ENCODE data around the gene TPRN. TPM values are rescaled to one million over a fixed set of nuclear protein-coding genes. Genes with fewer than 3 reads are reported as not detected.

Gene TPRN
- total RNA-seq, 1 experiment from 2014 or later: 23.0 TPM

- Histone ChIP-seq H3K9me3 (ENCODE audit: low read depth, low read length, poor library complexity, severe bottlenecking) (no peaks in the 10 kb centered on the region), H3K4me1 (ENCODE audit: insufficient read depth, low read length, poor library complexity, severe bottlenecking) (no peaks in the 10 kb centered on the region), H3K27me3 (replicated peaks; ENCODE audit: insufficient read depth, low read depth, low read length, poor library complexity) (no peaks in the 10 kb centered on the region), H3K36me3 (ENCODE audit: insufficient read depth, low read length, poor library complexity, severe bottlenecking) (no peaks in the 10 kb centered on the region), H3K4me3 (ENCODE audit: low read depth, low read length, poor library complexity, severe bottlenecking) (no peak overlapping the region), H3K27ac (ENCODE audit: low read depth, low read length, poor library complexity, severe bottlenecking) (no peak overlapping the region)
- POLR2A ChIA-PET (ENCODE audit: low non-redundant PET): no interaction called here
- intact Hi-C loops (cut with micrococcal nuclease; ENCODE audit: unreplicated experiment): no loop called here
- BruUV-seq (replicated peaks): no TSS peak
- no peak for DNase-seq (ENCODE audit: low spot score)
- no peak for TF ChIP-seq CTCF (conservative IDR thresholded peaks at IDR 0.05; ENCODE audit: low read depth, low read length)
- CTCF ChIA-PET: interaction anchor here (0.9 kb wide), 1 partner anchor 194 kb away, joined by 3 read pairs; no protein-coding TSS in a partner anchor
Measured at GRCh38 chr9:137228968-137229896, 28.7 kb upstream of the TPRN start.

- ChIA-PET CTCF (no interaction called here), POLR2A (ENCODE audit: low non-redundant PET) (no interaction called here)
- intact Hi-C loops (cut with micrococcal nuclease; ENCODE audit: unreplicated experiment): no loop called here
- no peak for DNase-seq (ENCODE audit: low spot score)
- no peak for TF ChIP-seq CTCF (conservative IDR thresholded peaks at IDR 0.05; ENCODE audit: low read depth, low read length)
- no peak for TF ChIP-seq EZH2 (IDR thresholded peaks at IDR 0.05; ENCODE audit: borderline replicate concordance, low read depth, low read length, poor library complexity, severe bottlenecking)
- no peak overlapping the region for H3K4me3 ChIP-seq (ENCODE audit: low read depth, low read length, poor library complexity, severe bottlenecking)
- H3K27ac ChIP-seq (ENCODE audit: low read depth, low read length, poor library complexity, severe bottlenecking): no peak overlapping the region
- no peaks in the 10 kb centered on the region for H3K27me3 ChIP-seq (replicated peaks; ENCODE audit: insufficient read depth, low read depth, low read length, poor library complexity)
- no TSS peak for BruUV-seq (replicated peaks)
- no peaks in the 10 kb centered on the region for H3K36me3 ChIP-seq (ENCODE audit: insufficient read depth, low read length, poor library complexity, severe bottlenecking)
- no peaks in the 10 kb centered on the region for H3K4me1 ChIP-seq (ENCODE audit: insufficient read depth, low read length, poor library complexity, severe bottlenecking)
- H3K9me3 ChIP-seq (ENCODE audit: low read depth, low read length, poor library complexity, severe bottlenecking): no peaks in the 10 kb centered on the region
Measured at GRCh38 chr9:137228506-137228967, 28.0 kb upstream of the TPRN start.

GRCh38 chr9:137227853-137228505, 27.4 kb upstream of the TPRN start:
- H3K4me1 ChIP-seq (ENCODE audit: insufficient read depth, low read length, poor library complexity, severe bottlenecking): peaks cover 2% of the 10 kb centered on the region
- CTCF ChIA-PET: interaction anchor here (1.0 to 1.8 kb wide), 4 partner anchors 9 to 181 kb away, joined by 3 to 10 read pairs (median 6); partner anchors contain the start of gene NPDC1
- no TSS peak for BruUV-seq (replicated peaks)
- DNase-seq (ENCODE audit: low spot score): no peak
- POLR2A ChIA-PET (ENCODE audit: low non-redundant PET): interaction anchor here (1.4 kb wide), 1 partner anchor 12 kb away, joined by 3 read pairs; no protein-coding TSS in a partner anchor
- no peaks in the 10 kb centered on the region for H3K27me3 ChIP-seq (replicated peaks; ENCODE audit: insufficient read depth, low read depth, low read length, poor library complexity)
- no peak overlapping the region for H3K4me3 ChIP-seq (ENCODE audit: low read depth, low read length, poor library complexity, severe bottlenecking)
- no peak overlapping the region for H3K27ac ChIP-seq (ENCODE audit: low read depth, low read length, poor library complexity, severe bottlenecking)
- H3K9me3 ChIP-seq (ENCODE audit: low read depth, low read length, poor library complexity, severe bottlenecking): no peaks in the 10 kb centered on the region
- no peak for TF ChIP-seq CTCF (conservative IDR thresholded peaks at IDR 0.05; ENCODE audit: low read depth, low read length)
- no peak for TF ChIP-seq EZH2 (IDR thresholded peaks at IDR 0.05; ENCODE audit: borderline replicate concordance, low read depth, low read length, poor library complexity, severe bottlenecking)
- H3K36me3 ChIP-seq (ENCODE audit: insufficient read depth, low read length, poor library complexity, severe bottlenecking): no peaks in the 10 kb centered on the region
- intact Hi-C loops (cut with micrococcal nuclease; ENCODE audit: unreplicated experiment): loop anchor here (1.0 kb wide), 1 partner anchor 110 kb away; no protein-coding TSS in a partner anchor
